Esophagus squamous epithelium (tissue), 4 donors: ENCODE data around the gene CKAP2.

ENCODE experiments used
- CTCF ChIP-seq, 6 experiments: fragments of 450-650 bp in 4 of 6; fragments of 200-600 bp in 2 of 6; sonication (generic) in 2 of 6; IDR thresholded peaks; one replicate each; pipeline ENCODE4 v1.5.1; 2016 to 2019; ENCODE audit warnings: antibody characterized with exemption in 6 of 6, mild to moderate bottlenecking in 4 of 6, moderate library complexity in 4 of 6
- POLR2A ChIP-seq, 4 donors: fragments of 450-650 bp; IDR thresholded peaks; one replicate each; pipeline ENCODE4 v1.6.1; 2017; ENCODE audit warnings: antibody characterized with exemption in 4 of 4, mild to moderate bottlenecking in 4 of 4, moderate library complexity in 3 of 4

DNA sequence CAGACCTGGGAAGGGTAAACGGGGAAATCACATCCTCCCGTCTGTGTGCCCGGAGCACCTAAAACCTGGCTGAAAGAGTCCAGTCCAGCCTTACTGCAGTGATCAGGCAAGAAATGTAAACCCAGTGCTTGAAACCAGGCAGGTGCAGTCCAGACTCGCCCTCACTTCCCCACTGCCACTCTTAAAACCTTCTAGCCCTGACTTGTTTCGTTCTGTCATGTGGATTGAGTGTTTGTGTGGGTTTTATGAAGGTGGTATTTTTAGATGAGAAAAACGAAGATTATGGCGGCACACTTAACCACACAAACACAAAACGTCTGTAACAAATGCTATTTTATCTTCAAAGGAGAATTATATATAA, 839 bp upstream of the CKAP2 start:
- TF ChIP-seq CTCF (IDR thresholded peaks at IDR 0.05) (no peak), POLR2A (IDR thresholded peaks at IDR 0.05) (peak in 2 of 4 donors; percentile 11 to 44)
